Colonic mucosa (tissue), 4 donors: ENCODE results near the gene KLHDC9. TPM values are rescaled to one million over a fixed set of nuclear protein-coding genes. Genes with fewer than 3 reads are reported as not detected.

ENCODE experiments used
- DNase-seq: peaks from one replicate; pipeline ENCODE4 v3.0.0-alpha.2; 2020
- H3K27ac ChIP-seq: fragments of 200-600 bp; one replicate; pipeline ENCODE4 v1.8.0; 2021
- H3K27me3 ChIP-seq: fragments of 200-600 bp; one replicate; pipeline ENCODE4 v1.8.0; 2021
- H3K36me3 ChIP-seq: fragments of 200-600 bp; one replicate; pipeline ENCODE4 v1.8.0; 2021
- H3K4me1 ChIP-seq: fragments of 200-600 bp; one replicate; pipeline ENCODE4 v1.8.0; 2021; ENCODE audit warnings: mild to moderate bottlenecking
- H3K4me3 ChIP-seq: fragments of 200-600 bp; one replicate; pipeline ENCODE4 v1.8.0; 2021
- H3K9ac ChIP-seq, 2 donors: one replicate each; pipeline ENCODE4 v1.7.0; 2013; ENCODE audit warnings: control low read depth in 2 of 2, low read depth in 2 of 2, low read length in 2 of 2
- H3K9me3 ChIP-seq: fragments of 200-600 bp; one replicate; pipeline ENCODE4 v1.8.0; 2021
- CTCF ChIP-seq: fragments of 200-600 bp; IDR thresholded peaks from one replicate; pipeline ENCODE4 v1.8.0; 2022; ENCODE audit warnings: antibody characterized with exemption, mild to moderate bottlenecking
- intact Hi-C: fragments of 100-400 bp; cut with DNase I; formaldehyde crosslinking; loops from one replicate; pipeline ENCODE4 v1.14.1; 2022
- total RNA-seq, 2 donors: library from RNA; stranded (reverse); fragmentation: NEBNext Ultra II Directional in 1 of 2; extraction: Animal tissue kit (Norgen Biotek cat#: 25700) in 1 of 2; gene quantifications; one replicate each; pipeline ENCODE4 v1.2.1, GENCODE V29; 2021
- donor health status: healthy.
- donor health status: DM: no; HTN: no; CAD: no.
- donor health status: DM: no; HTN: no; CAD: no.

The KLHDC9 gene
- 10 to 100 TPM in 1 of 2 donors, 1 to 10 TPM in 1; 7.1 to 10.1 TPM for total RNA-seq

DNA sequence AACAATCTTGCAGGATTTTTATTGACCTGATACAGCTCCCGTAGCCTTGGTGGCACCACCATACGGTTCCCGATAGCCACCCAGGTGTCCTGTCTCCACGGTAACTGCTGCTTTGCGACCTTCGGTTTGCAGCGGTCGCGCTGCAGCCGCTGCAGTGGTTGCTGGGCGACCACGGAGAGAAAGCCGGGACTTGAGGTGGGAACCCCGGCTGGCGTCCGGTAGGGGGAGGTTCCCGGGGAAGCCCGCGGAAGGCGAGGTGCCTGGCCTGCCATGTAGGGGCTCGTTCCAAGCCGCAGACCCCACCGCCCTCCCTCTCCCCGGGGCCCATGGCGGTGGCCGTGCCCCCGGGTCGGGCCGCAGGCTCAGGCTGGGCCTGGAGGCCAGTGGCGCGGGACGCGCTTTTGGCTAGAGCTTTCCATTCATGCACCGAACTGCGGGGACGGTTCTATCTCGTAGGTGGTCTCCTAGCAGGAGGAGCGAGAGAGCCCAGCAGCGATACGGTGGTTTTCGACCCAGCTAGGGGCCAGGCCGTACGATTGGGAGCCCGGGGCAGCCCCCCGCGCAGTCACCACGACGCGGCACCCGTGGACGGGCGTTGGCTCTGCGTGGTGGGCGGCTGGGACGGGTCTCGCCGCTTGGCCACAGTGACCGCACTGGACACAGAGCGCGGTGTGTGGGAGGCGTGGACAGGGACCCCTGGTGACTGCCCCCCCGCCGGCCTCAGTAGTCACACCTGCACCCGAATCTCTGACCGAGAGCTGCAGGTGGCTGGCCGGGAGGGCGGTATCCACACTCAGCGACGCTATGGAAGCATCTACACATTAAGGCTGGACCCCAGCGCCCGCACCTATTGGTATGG lies at the start of gene KLHDC9:
KLHDC9 (plus strand) TSS at position 152 of the 859 bp plus-strand sequence; CDS start at position 327, 175 bp downstream.
- peak; percentile 90 for DNase-seq
- Histone ChIP-seq H3K27ac (peak within 1 kb of the TSS; percentile 69), H3K4me1 (peaks cover 3% of the 10 kb centered on the region), H3K27me3 (no peaks in the 10 kb centered on the region), H3K9ac (peak within 1 kb of the TSS; percentile 56 to 80), H3K4me3 (peak within 1 kb of the TSS; percentile 61), H3K36me3 (no peaks in the 10 kb centered on the region), H3K9me3 (no peaks in the 10 kb centered on the region)
- TF ChIP-seq CTCF: no peak
- intact Hi-C loops: loop anchor here (5.0 kb wide), 1 partner anchor 101 kb away; no protein-coding TSS in a partner anchor

DNA sequence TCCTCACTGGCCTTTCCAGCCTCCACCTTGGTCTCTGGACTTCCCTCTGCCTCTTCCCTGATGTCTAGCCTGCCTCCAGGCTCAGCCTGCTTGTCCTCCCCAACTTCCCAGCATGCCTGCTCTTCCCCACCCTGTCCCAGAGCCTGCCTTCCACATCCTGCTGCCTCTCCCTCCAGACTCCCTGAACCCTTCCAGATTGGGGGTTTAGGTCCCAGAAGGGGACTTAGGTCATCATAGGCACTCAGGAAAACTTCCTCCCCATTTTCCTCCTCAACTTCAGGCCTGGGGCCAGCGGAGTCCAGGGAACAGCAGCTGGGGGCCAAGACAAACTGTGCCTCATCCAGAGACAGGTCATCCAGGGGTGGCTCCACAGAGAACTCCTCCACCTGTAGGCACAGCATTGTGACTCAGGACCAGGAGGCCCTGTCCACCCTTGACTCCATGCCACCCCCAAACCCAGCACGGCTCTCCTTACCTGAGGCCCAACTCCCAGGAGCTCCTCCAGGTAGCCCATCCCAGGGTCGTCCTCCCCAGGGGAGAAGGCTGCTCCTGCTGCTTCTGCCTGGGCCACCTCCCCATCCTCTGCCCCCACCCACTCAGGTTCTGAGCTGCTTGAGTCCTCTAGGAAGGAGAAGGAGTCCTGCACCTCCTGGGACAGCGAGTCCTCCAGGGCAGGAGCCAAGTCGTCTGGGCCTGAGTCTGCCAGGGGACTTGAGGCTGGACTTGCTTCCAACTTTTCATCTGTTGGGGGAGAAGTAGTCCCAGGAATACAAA lies 49.0 kb upstream of the KLHDC9 start:
- no peak for DNase-seq
- Histone ChIP-seq H3K27ac (no peak overlapping the region), H3K4me3 (no peak overlapping the region), H3K36me3 (no peaks in the 10 kb centered on the region), H3K9ac (no peak overlapping the region), H3K9me3 (no peaks in the 10 kb centered on the region), H3K4me1 (no peaks in the 10 kb centered on the region), H3K27me3 (no peaks in the 10 kb centered on the region)
- intact Hi-C loops: loop anchor here (10.0 kb wide), 1 partner anchor 54 kb away; no protein-coding TSS in a partner anchor
- no peak for TF ChIP-seq CTCF

- H3K9me3 ChIP-seq: no peaks in the 10 kb centered on the region
- intact Hi-C loops: no loop called here
- H3K27me3 ChIP-seq: no peaks in the 10 kb centered on the region
- H3K27ac ChIP-seq: no peak overlapping the region
- no peak overlapping the region for H3K9ac ChIP-seq
- DNase-seq: no peak
- TF ChIP-seq CTCF: no peak
- no peak overlapping the region for H3K4me3 ChIP-seq
- no peaks in the 10 kb centered on the region for H3K36me3 ChIP-seq
- H3K4me1 ChIP-seq: no peaks in the 10 kb centered on the region
Observed at GRCh38 chr1:161051219-161051618, 46.9 kb upstream of the KLHDC9 start.

DNA sequence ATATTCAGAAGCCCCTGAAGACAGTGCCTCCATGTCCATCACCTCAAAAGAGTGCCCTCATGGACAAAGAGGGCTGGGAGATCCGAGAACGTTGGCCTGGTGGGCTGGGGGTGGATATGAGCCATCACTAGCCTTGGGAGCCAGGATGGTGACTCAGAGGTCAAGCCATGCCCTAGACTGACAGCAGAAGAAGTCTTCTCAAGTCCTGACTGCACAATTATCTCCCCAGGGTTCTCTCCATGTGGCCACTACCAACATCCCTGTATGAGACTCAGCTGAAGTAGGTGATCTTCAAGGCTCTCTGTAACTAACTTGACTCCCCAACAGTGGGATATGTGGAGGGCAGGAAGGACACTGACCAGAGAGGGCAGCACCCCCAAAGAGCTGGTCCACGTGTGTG lies 45.3 kb upstream of the KLHDC9 start:
- Histone ChIP-seq H3K9me3 (no peaks in the 10 kb centered on the region), H3K4me3 (no peak overlapping the region), H3K27me3 (no peaks in the 10 kb centered on the region), H3K9ac (no peak overlapping the region), H3K36me3 (no peaks in the 10 kb centered on the region), H3K4me1 (no peaks in the 10 kb centered on the region), H3K27ac (no peak overlapping the region)
- no peak for TF ChIP-seq CTCF
- DNase-seq: no peak
- intact Hi-C loops: no loop called here

GRCh38 chr1:161054232-161054631 lies 43.9 kb upstream of the KLHDC9 start:
- no peak overlapping the region for H3K4me3 ChIP-seq
- no peak for DNase-seq
- no peak overlapping the region for H3K9ac ChIP-seq
- H3K27ac ChIP-seq: no peak overlapping the region
- H3K36me3 ChIP-seq: no peaks in the 10 kb centered on the region
- no peaks in the 10 kb centered on the region for H3K27me3 ChIP-seq
- no peaks in the 10 kb centered on the region for H3K9me3 ChIP-seq
- no peak for TF ChIP-seq CTCF
- intact Hi-C loops: no loop called here
- H3K4me1 ChIP-seq: no peaks in the 10 kb centered on the region
